HG03025 (cell line): Measurements from ENCODE around the gene OR2A25.

Experiments
- ATAC-seq: cut with Tn5 transposase; IDR thresholded peaks from one replicate; pipeline ENCODE4 v1.9.1; 2021; ENCODE audit warnings: mild to moderate bottlenecking, moderate library complexity; ENCODE audit not compliant: unreplicated experiment, low FRiP score

The OR2A25 gene

GRCh38 chr7:144063710-144064109, 5.9 kb upstream of the OR2A25 start:
- ATAC-seq, result no peak

DNA sequence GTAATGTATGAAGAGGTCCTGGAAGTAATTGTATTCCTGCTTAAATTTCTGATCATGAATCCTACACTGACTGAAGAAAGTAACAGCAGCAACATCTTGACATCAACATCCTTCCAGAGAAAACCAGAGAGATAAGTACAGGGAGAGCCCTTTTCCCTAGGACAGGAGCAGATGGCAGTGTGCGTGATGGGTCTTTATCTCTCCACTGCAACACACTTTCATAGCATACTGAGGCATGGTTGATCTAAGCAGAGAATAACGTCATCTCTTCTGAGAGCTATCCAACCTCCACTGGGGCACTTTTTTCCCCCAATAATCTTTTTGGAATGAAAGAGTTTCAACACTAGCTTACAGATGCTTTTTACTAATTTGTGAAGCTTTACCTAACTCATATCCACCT, 342 bp downstream of the OR2A25 start:
- ATAC-seq, result no peak

- ATAC-seq, result no peak
Measured at GRCh38 chr7:144074374-144074773, 4.8 kb downstream of the OR2A25 start.

GRCh38 chr7:144085978-144086377, 16.4 kb downstream of the OR2A25 start, which contains the start of gene OR2A12:
OR2A12 (plus strand) TSS chr7:144086278; CDS start chr7:144095108, 8,830 bp downstream.
- ATAC-seq, result no peak

DNA sequence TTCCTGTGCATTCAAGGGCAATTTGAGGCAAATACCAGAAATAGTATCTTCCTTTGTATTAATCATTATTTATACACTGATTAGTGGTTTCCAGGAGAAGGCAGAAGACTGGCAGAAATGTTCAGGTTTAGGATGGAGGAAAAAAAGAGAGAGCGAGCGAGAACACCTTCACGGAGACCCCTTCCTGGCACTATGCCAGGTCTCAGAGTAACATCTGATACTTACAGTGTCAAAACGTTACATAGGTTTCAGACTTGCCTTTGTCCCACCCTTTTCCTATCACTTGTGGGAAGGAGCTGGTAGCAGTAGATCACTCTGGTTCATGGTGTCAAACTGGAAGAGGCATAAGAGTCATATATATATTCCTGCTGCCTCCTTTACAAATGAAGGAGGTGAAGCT, 17.1 kb downstream of the OR2A25 start:
- no peak for ATAC-seq

DNA sequence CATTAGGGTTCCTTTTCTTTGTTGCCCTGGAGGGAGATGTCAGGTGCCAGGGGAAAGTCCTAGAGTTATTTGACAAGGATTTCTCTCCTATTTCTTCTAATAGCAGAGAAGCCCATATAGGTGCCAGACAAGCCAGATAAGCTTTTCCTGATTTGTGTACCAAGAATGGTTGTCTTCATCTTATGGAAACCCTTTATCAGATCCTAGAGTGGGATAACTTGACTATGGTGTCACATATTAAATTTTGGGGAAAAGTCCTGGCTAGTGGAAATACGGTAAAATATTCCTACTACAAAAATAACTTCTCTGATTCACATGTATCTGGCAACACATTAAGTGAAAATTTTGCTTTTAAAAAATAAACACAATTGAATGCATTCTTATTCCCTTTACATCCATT, 17.6 kb downstream of the OR2A25 start:
- no peak for ATAC-seq

GRCh38 chr7:144090667-144091066, 21.1 kb downstream of the OR2A25 start:
- ATAC-seq, result no peak

DNA sequence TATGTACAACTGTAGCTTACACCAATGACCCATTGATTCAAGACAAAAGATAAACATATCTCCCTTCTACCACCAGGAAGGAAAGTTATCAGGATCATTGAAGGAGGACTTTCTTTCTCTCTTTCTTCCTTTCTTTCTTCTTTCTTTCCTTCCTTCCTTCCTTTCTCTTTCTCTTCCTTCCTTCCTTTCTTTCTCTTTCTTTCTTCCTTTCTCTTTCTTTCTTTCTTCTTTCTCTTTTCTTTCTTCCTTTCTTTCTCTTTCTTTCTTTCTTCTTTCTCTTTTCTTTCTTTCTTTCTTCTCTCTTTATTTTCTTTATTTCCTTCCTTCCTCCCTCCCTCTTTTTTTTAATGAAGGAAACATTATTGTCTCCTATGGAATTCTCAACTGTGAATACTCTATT, 29.2 kb downstream of the OR2A25 start:
- no peak for ATAC-seq

DNA sequence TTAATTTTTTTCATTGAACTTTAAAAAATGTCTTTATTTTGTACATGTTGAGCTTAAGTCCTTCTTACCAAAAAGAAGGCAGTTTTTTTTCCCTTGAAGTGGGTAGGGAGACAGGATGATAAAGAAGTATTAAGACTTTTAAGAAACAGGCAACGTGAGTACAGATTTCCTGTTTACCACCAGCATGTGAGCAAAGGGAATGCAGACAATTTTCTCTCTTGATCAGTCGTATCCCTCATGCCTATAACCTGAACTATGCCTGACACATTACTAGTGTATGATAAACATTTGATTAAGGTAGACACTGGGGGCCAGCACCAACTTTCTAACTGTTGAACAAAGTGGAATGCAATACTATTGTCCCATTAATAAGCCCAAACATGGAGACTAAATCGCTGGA, 31.0 kb downstream of the OR2A25 start:
- ATAC-seq, result no peak

- no peak for ATAC-seq
Measured at GRCh38 chr7:144102041-144102440, 32.4 kb downstream of the OR2A25 start.

DNA sequence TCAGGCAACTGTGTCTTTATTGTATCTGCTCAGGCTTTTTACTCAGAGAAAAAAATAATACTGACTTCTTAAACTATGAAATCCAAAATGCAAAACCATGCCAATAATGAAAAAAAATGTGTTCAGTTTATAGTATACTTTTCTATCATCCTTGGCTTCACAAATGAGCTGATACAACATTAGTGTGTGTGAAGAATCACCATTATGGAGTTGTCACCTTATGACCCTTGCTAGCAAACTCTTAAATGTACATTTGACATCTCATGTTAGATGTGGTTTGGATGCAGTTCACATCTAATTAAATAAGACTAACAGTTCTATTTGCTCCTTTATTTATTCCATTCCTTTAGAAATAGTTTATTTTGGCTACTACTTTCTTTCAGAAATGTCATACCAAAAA, 35.6 kb downstream of the OR2A25 start:
- no peak for ATAC-seq

DNA sequence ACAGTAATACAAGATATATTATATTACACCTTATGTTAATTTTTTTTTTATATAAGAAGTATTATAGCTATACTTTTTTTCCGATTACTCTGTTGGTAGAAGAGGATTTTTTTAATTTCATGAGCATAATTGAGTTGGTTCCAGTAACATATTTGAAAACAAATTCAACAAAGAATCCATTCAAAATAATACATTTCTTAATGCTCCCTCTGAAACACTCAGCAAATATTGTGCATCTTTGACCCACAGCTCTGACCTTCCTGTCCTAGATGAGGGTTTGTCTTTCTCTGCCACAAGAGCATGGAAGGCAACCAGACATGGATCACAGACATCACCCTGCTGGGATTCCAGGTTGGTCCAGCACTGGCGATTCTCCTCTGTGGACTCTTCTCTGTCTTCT, 39.7 kb downstream of the OR2A25 start, which contains the start of gene OR2A2:
Gene OR2A2 (plus strand): TSS at position 301 of the 400 bp plus-strand sequence. CDS start 0 bp downstream, at position 301.
- no peak for ATAC-seq

- ATAC-seq, result no peak
Measured at GRCh38 chr7:144110272-144110671, 40.7 kb downstream of the OR2A25 start.

DNA sequence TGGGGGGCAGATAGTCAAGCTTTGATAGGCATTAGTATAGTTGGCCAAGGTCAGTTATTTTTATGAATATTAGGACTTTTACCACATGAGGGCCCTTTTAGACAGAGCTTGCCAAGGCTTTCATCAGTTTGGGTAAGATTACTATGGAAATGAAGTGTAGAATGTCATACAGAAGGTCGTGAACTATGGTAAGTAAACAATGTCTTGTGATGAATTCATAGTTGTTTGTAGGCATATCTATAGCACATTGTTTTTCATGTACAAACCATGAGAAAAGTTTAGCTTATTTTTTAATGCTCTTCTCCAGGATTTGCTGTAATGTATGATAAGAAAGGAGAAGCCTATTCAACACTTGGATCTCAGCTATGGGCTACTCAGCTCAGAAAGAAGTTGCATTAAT, 44.0 kb downstream of the OR2A25 start:
- ATAC-seq, result no peak

DNA sequence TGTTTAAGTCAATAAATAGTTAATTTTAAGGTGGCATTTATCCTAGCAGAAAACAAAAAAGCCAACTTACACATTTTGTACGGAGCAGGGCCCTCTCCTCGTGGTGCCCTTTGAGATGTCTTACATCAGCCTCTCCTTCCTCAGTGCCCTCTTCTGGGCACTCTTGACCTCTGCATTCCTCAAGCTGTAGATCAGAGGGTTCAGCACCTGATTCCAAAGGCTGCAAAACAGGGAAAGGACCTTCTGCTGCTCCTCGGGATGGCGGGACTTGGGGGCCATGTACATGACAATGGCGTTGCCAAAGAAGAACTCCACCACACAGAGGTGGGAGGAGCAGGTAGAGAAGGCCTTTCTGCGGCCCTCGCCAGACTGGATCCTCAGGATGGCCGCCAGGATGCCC, 48.7 kb downstream of the OR2A25 start:
- no peak for ATAC-seq

DNA sequence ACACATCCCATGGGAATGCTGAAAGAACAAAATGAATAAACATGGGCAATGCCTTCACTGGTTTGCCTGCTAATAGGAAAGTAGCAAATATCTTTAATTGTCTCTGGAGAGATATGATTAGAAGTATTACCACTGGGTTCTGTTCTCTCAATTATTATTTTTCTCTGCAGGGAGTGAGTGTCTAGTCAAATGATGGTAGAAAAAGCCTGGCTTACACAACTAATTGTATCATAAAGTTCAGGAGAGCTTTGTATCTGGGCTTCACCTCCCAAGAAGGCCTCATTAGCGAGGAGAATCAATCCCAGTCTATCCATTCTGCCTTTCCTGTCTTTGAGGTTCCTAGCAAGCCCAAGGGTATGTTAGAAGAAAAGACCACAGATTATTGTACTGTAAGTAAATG, 53.3 kb downstream of the OR2A25 start, which contains the start of gene OR2A14:
Gene OR2A14 (plus strand): TSS at position 301 of the 400 bp plus-strand sequence. CDS start 5,937 bp downstream, outside the sequence.
- ATAC-seq, result no peak
